ENCODE data around the gene GRM4.

The GRM4 gene

GRCh38 chr6:34079899-34080298 is 66.0 kb downstream of the GRM4 start:
- no peak overlapping the region for H3K27ac ChIP-seq
- no peak for TF ChIP-seq CTCF (conservative IDR thresholded peaks at IDR 0.05)

GRCh38 chr6:34075906-34076305 is 70.0 kb downstream of the GRM4 start:
- no peak for TF ChIP-seq CTCF (conservative IDR thresholded peaks at IDR 0.05)
- no peak overlapping the region for H3K27ac ChIP-seq

- TF ChIP-seq CTCF (conservative IDR thresholded peaks at IDR 0.05), result no peak
- no peak overlapping the region for H3K27ac ChIP-seq
These were observed 71.7 kb downstream of the GRM4 start for GRCh38 chr6:34074064-34074742.

GRCh38 chr6:34073540-34073939 is 72.3 kb downstream of the GRM4 start:
- no peak overlapping the region for H3K27ac ChIP-seq
- TF ChIP-seq CTCF (conservative IDR thresholded peaks at IDR 0.05), result no peak

GRCh38 chr6:34072727-34073126 is 73.2 kb downstream of the GRM4 start:
- no peak overlapping the region for H3K27ac ChIP-seq
- TF ChIP-seq CTCF (conservative IDR thresholded peaks at IDR 0.05), result no peak

- TF ChIP-seq CTCF (conservative IDR thresholded peaks at IDR 0.05), result no peak
- no peak overlapping the region for H3K27ac ChIP-seq
These were observed 74.0 kb downstream of the GRM4 start for GRCh38 chr6:34071884-34072379.

GRCh38 chr6:34071136-34071883 is 74.6 kb downstream of the GRM4 start:
- no peak overlapping the region for H3K27ac ChIP-seq
- no peak for TF ChIP-seq CTCF (conservative IDR thresholded peaks at IDR 0.05)
